AG04449 (cell line): ENCODE results near the gene RPS3.

ENCODE experiments used
- CTCF ChIA-PET: fragments of 350-600 bp; formaldehyde crosslinking; extraction: SDS; loops from one replicate; lab custom pipeline; 2021; ENCODE audit warnings: antibody characterized with exemption; lab: Yijun Ruan, JAX
- POLR2A ChIA-PET: fragments of 400-600, 350-600 bp; formaldehyde crosslinking; extraction: SDS; loops from one replicate; lab custom pipeline; 2020; ENCODE audit warnings: antibody characterized with exemption, inconsistent platforms; lab: Yijun Ruan, JAX
- DNase-seq: peaks from one replicate; pipeline ENCODE4 v3.0.0-alpha.2; 2010; ENCODE audit warnings: low read depth, low spot score
- H3K4me3 ChIP-seq: 2 replicates; pipeline ENCODE4 v1.5.1; 2011; ENCODE audit warnings: low read depth, mild to moderate bottlenecking, control low read depth, low read length
- TF ChIP-seq, protein P1 (sequence below): IDR thresholded peaks from one replicate; pipeline ENCODE4 v1.5.1; 2011; ENCODE audit warnings: mild to moderate bottlenecking, moderate library complexity, low read length, control low read depth, inconsistent platforms; ENCODE audit not compliant: insufficient read depth; ENCODE audit errors: missing control alignments

The RPS3 gene

DNA sequence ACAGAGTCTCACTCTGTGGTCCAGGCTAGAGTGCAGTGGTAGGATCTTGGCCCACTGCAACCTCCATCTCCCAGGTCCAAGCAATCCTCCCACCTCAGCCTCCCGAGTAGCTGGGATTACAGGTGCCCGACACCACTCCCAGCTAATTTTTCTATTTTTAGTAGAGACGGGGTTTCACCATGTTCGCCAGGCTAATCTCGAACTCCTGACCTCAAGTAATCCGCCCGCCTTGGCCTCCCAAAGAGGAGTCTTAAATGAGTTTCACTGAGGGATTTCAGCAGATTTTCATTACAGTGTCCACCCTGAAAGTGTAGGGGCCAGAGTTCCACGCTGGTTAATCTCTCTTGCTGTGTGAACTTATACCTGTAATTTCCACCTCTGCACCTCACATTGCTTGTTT, 412 bp upstream of the RPS3 start:
- POLR2A ChIA-PET: interaction anchor here (0.7 to 1.0 kb wide), 2 partner anchors 155 to 210 kb away, joined by 3 to 4 read pairs; no protein-coding TSS in a partner anchor
- no peak overlapping the region for H3K4me3 ChIP-seq
- CTCF ChIA-PET: interaction anchor here (1.4 to 5.8 kb wide), 5 partner anchors 9 to 133 kb away, joined by 12 to 66 read pairs (median 16); no protein-coding TSS in a partner anchor
- DNase-seq: no peak
- TF ChIP-seq, protein P1, sequence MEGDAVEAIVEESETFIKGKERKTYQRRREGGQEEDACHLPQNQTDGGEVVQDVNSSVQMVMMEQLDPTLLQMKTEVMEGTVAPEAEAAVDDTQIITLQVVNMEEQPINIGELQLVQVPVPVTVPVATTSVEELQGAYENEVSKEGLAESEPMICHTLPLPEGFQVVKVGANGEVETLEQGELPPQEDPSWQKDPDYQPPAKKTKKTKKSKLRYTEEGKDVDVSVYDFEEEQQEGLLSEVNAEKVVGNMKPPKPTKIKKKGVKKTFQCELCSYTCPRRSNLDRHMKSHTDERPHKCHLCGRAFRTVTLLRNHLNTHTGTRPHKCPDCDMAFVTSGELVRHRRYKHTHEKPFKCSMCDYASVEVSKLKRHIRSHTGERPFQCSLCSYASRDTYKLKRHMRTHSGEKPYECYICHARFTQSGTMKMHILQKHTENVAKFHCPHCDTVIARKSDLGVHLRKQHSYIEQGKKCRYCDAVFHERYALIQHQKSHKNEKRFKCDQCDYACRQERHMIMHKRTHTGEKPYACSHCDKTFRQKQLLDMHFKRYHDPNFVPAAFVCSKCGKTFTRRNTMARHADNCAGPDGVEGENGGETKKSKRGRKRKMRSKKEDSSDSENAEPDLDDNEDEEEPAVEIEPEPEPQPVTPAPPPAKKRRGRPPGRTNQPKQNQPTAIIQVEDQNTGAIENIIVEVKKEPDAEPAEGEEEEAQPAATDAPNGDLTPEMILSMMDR: no peak

DNA sequence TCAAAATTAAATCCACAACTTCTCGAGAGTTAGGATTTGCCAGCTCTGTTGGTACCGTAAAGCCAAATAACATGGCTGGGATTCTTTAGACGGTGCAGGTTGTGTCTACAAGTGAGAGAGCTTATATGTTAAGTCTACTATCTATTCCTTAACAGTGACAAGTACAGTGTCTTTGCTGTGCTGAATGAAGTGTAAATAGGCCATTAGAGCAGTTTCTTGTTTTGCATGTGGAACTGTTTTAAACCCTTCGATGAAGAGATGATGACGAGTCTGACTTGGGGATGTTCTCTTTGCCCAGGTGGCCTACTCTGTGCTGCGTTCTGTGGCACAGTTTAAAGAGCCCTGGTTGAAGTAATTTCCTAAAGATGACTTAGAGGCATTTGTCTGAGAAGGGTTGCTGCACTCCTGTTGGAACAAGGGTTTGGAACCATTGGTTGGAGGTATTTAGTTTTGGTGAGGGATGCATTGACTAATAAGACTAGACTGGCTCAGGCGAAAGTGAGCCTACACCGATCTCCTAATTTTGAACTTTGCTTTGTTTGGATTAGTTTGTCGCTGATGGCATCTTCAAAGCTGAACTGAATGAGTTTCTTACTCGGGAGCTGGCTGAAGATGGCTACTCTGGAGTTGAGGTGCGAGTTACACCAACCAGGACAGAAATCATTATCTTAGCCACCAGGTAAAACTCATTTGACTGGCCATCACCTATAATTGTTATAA, 988 bp downstream of the RPS3 start:
- ChIA-PET POLR2A (interaction anchor here (0.8 to 2.0 kb wide), 7 partner anchors 13 to 168 kb away, joined by 3 to 8 read pairs (median 3); no protein-coding TSS in a partner anchor), CTCF (interaction anchor here (0.6 to 4.6 kb wide), 13 partner anchors 8 to 132 kb away, joined by 3 to 66 read pairs (median 7); no protein-coding TSS in a partner anchor)
- DNase-seq: no peak
- TF ChIP-seq, protein P1: no peak
- H3K4me3 ChIP-seq: peak overlapping the region; percentile 97

DNA sequence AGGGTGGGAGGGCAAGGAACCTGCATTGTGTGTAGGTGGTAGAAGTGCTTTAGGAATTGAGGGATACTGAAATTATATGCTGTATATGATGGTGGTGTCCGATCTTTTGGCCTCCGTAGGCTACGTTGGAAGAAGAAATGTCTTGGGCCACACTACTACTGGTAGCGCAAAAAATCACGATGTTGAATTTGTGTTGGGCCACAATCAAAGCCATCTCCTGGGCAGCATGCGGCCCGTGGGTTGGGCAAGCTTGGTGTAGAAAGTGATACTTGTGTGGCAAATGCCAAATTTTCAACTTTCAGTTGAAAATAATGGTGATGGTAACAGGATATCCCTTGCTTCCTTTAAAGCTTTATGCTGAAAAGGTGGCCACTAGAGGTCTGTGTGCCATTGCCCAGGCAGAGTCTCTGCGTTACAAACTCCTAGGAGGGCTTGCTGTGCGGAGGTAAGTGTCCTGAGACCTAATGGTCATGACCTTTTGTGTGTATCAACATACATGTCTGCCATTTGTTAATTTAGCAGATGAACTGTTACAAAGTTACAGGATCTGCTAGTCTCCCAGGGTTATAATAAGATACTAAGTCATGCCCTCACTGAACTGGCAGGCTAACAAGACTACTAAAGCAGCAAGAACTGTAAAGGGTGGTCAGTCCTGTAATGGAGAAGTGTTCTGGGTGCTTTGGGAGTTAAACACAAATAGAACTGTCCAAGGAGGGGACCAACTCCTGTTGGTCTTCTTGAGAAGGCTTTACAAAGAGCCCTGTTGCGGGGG, 2.9 kb downstream of the RPS3 start:
- CTCF ChIA-PET: interaction anchor here (0.9 to 7.1 kb wide), 6 partner anchors 9 to 130 kb away, joined by 3 to 122 read pairs (median 4); partner anchors contain the start of gene GDPD5

DNA sequence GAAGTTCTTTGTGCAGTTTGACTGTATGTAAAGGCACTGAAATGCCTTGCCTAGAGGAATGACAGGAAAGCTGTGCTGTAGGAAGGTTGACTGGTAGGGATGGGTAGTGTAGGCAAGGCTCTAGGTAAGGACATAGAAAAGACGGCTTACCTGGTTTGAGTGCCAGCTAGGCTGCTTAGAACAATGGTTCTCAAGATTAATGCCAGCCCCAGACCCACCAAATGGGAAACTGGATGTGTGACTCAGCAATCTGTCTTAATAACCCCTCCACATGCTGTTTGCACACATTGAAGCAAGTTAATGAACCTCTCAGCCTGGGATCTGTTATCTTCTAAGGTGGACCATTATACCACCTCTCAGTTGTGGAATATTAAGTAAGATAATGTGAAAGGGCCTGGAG, 3.7 kb downstream of the RPS3 start:
- ChIA-PET POLR2A (no interaction called here), CTCF (interaction anchor here (0.9 to 7.1 kb wide), 6 partner anchors 14 to 126 kb away, joined by 3 to 122 read pairs (median 3); partner anchors contain the start of gene GDPD5)
- no peak overlapping the region for H3K4me3 ChIP-seq
- DNase-seq: no peak
- TF ChIP-seq, protein P1: no peak

More for the DNA sequence above, 2.9 kb downstream of the RPS3 start:
- POLR2A ChIA-PET: no interaction called here
- H3K4me3 ChIP-seq: peak overlapping the region; percentile 15; the same call in 1 of the 2 replicates
- no peak for DNase-seq
- TF ChIP-seq, protein P1: no peak

DNA sequence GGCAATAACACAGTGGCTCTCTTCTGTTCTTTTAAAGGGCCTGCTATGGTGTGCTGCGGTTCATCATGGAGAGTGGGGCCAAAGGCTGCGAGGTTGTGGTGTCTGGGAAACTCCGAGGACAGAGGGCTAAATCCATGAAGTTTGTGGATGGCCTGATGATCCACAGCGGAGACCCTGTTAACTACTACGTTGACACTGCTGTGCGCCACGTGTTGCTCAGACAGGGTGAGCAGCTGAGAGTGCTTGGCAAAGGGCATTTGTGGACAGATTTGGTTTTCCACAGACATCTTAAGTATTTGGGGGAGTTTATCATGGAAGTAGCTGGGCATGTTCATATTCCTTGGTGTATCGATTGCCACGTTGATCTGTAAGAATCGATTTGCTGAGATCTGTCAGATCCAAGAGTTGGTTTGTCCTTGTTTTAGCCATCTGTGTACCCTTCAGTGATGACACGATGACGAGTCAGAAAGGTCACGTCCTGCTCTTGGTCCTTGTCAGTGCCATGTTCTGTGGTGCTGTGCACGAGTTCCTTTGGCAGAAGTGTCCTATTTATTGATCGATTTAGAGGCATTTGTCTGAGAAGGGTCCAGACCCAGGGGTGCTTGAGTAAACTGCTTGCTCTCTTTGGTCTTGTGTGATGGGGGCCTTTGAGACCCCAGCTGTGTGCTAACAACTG, 4.8 kb downstream of the RPS3 start:
- TF ChIP-seq, protein P1: no peak
- no peak overlapping the region for H3K4me3 ChIP-seq
- no peak for DNase-seq
- POLR2A ChIA-PET: no interaction called here
- CTCF ChIA-PET: interaction anchor here (1.4 to 7.1 kb wide), 3 partner anchors 15 to 125 kb away, joined by 3 to 122 read pairs (median 10); partner anchors contain the start of gene GDPD5
